Measurements from ENCODE around the gene TMEM131L.

DNA sequence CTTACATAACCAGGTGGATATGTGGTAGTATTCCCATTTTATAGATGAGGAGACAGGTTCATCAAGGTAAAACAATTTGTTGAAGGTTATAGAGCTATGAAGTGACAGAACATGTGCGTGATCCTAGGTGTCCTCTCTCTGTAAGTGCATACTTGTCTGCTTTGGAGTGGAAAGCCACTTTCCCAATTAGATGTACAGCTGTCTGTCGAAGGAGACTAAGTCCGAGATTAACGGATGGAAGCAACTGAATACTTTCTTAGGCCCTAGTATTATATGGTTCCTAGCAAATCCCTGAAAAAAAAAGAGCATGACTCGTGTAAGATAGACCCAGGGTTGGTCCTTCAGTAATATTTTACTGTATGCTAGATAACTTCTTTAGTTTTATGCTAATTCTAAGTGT lies 19.7 kb downstream of the TMEM131L start:
- TF ChIP-seq, protein P1, sequence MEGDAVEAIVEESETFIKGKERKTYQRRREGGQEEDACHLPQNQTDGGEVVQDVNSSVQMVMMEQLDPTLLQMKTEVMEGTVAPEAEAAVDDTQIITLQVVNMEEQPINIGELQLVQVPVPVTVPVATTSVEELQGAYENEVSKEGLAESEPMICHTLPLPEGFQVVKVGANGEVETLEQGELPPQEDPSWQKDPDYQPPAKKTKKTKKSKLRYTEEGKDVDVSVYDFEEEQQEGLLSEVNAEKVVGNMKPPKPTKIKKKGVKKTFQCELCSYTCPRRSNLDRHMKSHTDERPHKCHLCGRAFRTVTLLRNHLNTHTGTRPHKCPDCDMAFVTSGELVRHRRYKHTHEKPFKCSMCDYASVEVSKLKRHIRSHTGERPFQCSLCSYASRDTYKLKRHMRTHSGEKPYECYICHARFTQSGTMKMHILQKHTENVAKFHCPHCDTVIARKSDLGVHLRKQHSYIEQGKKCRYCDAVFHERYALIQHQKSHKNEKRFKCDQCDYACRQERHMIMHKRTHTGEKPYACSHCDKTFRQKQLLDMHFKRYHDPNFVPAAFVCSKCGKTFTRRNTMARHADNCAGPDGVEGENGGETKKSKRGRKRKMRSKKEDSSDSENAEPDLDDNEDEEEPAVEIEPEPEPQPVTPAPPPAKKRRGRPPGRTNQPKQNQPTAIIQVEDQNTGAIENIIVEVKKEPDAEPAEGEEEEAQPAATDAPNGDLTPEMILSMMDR (IDR thresholded peaks at IDR 0.05): no peak
- no peak for TF ChIP-seq POLR2A (IDR thresholded peaks at IDR 0.05)
- no peak for TF ChIP-seq EP300 (IDR thresholded peaks at IDR 0.05)
